GM19438 (cell line): Measurements from ENCODE around the gene TUBA4A.

ENCODE experiments used
- ATAC-seq: cut with Tn5 transposase; IDR thresholded peaks from one replicate; pipeline ENCODE4 v1.9.1; 2021; ENCODE audit warnings: low read depth; ENCODE audit not compliant: unreplicated experiment

The TUBA4A gene

GRCh38 chr2:219253753-219254589, at the start of gene TUBA4A:
Gene TUBA4A, minus strand, starts transcription at chr2:219253918. Its CDS starts 60 bp downstream, at chr2:219253858.
- peak; percentile 36 for ATAC-seq

DNA sequence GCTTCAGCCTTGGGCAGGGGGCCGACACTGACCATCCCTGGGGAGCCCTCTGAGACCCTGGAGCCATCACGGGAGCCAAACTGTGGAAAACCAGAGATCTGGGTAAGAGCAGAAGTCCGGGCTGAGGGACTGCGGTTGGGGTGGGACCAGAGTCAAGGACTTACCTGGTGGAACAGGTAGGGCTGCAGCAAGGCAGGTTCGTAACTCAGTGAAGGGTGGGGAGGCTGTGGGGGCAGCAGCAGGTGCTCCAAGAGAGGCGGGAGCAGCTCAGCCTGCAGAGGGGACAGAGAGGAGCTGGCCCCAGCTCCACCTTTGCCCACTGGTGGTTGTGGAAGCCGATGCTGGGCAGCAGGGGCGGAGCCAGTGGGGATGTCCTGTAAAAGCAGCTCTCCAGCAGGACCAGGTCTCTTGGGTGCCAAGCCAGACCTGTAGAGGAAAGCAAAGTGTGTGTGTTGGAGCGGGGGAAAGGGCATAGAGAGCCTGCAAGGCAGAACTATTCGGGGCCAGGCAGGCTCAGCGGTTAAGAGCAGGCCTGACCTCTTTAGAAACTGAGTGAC, 48.8 kb upstream of the TUBA4A start:
- no peak for ATAC-seq

DNA sequence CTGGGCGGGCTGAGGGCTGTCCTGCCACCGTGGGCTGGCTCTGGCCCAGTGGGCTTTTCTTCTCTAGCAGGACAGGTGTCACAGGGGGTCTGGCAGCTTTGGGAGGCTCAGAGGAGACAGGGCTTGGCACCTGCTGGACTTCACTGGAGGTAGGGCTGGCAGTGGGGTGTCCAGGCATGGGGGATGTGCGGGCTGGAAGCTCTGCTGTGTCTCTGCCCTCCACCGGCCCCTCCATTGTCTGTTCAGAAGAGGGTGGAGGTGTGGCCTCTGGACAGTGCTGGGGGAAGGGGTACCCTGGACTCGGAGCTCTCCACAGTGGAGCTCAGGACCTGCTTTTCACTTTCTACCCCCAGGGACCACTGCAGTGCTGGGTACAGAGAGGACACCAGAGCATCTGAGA, 46.3 kb upstream of the TUBA4A start:
- no peak for ATAC-seq

DNA sequence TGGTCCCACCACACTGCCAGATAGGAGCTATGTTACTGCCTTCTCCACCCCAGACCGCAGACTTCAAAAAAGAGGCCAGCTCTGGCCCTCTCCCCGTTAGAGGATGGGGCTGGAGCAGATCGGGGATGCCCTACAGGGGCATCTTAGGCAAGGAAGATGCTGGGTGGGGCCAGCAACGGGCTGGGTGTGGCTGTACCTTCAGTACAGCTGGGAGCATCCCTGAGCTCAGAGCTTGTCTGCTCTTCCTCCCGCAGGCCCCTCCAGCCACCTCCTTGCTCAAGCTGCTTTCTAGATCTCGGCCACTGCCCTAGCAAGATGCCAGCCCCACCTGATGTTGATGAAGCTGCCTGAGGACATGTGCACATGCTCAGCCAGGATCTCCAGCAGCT, 45.6 kb upstream of the TUBA4A start:
- ATAC-seq = no peak

- ATAC-seq = no peak
Measured at GRCh38 chr2:219298759-219299371, 45.1 kb upstream of the TUBA4A start.

- no peak for ATAC-seq
Measured at GRCh38 chr2:219297766-219298456, 44.2 kb upstream of the TUBA4A start.

DNA sequence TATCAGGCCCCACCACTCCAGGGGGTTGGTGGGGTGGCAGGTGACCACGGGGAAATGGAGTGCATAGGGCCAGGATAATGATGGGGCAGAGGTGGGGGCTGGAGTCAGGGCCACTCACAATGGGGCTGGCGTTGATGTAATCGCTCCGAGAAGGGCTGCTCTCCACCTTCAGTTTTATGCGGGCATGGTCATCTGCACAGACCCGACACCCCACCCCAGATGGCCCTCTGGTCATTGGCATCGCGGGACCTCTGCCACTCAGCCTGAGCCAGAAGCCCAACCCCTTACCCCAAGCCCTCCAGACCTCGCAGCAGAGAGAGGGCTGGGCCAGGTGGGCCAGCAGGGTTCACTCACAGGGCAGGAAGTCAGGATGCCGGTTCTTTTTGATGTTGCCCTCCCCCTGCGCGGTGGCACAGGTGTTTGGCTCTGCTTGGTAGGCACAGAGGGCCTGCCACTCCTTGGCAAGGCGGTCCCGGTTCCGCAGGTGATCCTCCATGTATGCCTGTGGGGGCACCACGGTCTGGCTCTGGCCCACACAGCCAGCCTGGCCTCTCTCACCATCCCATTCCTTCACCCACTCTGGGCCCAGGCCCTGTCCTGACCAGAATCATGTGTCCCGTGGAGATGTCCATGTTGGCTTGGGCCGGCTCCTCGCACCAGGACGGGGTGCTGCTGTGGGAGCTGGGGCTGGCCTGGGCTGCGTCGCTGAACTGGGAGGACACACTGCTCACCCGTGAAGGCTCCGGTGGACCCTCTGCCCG, 43.1 kb upstream of the TUBA4A start:
- no peak for ATAC-seq

- ATAC-seq = no peak
Measured at GRCh38 chr2:219296142-219296541, 42.4 kb upstream of the TUBA4A start.

- ATAC-seq = peak; percentile 88
Measured at GRCh38 chr2:219294356-219295351, 40.9 kb upstream of the TUBA4A start.

DNA sequence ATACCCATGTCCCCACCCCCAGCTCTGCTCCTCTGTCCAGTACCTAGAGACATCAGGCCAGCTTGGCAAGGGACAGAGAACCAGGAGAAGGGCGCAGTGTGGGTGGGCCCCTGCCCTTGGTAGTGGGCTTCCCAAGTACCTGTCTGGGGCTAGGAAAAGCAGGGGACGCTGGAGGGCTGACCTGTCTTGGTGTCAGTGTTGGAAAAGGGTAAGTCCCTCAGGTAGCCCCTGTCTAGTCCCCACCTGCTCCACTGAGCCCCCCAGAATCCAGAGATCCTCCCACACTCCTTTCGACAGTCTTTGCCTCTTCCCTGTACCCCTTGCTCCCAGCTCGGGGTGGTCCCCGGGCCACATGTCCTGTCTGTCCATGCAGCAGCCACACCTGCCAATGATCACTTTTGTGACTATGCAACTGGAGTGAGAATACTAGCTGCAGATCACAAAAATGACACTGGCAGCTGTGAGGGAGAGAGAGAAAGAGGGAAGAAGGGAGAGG, 40.1 kb upstream of the TUBA4A start:
- ATAC-seq = no peak

DNA sequence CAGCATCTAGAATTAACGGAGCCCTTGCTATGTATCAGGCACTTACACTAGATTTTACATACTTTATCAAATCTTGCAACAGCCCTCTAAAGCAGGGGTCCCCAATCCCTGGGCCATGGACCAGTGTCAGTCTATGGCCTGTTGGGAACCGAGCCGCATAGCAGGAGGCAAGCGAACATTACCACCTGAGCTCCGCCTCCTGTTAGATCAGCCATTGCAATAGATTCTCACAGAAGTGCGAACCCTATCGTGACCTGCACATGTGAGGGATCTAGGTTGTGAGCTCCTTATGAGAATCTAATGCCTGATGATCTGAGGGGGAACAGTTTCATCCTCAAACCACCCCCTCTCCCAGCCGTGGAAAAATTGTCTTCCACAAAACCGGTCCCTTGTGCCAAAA, 38.9 kb upstream of the TUBA4A start:
- no peak for ATAC-seq

DNA sequence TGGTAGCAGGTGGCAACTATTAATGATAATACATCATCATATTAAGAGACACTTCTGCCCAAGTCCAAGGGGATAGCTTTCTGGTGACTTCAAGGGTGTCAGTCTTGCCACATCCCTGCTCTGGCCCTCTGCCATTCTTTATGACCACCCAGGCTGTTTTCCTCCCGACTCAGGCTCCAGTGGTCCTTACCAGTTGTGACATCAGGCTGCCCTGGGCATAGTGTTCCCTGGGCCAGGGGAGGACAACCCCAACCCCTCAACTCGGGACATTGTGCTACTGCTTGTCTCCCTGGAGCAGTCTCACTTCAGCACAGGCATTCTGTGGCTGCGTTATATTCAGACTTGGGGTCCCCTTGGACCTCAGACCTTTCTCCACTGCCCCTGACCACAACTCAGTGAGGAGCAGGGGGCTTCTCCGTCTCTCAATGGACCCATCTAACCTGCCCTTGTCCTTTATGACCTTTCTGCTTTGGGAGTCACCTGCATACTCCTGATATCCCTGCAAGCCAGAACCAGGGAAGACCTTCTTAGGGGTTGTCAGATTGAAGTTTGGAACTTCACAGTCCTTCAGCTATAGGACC, 38.3 kb upstream of the TUBA4A start:
- ATAC-seq = no peak

- no peak for ATAC-seq
Measured at GRCh38 chr2:219291394-219291793, 37.7 kb upstream of the TUBA4A start.

- ATAC-seq = no peak
Measured at GRCh38 chr2:219290381-219291171, 36.9 kb upstream of the TUBA4A start.

DNA sequence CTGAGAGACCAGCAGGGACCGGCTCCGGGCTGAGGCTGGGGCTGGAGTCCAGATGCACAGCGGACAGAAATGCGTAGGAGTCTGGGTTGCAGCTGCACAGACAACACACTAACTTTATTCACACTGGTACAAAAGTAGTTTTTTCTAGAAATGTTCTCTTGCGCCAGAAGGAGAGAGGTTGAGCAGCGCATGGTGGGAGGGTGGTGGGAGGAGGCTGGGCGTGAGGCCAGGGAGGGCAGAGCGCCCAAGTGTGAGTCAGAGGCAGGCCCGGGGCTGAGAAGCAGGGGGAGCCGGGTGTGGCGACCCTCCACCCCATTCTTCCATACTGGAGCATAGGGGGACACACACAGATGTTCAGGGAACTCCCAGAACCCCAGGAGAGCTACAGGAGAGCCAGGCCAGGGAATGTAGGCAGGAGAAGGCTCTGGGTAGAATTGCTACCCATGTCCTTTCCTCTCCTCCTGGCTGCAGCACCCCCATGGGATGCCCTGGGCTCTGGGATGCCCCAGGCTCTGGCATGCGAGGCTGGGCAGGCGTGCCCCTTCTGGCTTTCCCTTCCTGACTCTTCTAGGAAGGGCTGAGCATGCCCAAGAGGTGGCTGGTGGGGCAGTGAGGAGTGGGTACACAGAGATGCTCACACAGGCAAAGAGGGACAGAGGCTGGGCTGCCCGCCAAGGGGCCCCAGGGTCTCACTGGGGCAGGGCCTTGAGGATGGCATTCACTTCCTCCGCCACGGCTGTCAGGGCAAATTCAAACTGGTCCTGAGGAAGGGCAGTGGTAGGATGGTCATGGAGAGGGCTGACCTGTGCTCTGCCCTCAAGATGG, 36.0 kb upstream of the TUBA4A start:
- ATAC-seq = no peak

DNA sequence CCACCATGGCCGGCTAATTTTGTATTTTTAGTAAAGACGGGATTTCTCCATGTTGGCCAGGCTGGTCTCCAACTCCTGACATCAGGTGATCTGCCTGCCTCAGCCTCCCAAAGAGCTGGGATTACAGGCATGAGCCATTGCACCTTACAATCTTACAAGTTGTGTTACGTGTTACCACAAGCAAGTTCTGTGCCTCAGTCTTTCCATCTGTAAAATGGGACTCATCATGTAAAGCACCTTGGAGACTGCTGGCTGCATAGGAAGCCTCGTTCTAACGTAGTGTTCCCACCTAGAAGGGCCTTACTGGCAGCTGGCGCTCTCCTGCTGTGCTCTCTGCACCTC, 35.4 kb upstream of the TUBA4A start:
- ATAC-seq = no peak

DNA sequence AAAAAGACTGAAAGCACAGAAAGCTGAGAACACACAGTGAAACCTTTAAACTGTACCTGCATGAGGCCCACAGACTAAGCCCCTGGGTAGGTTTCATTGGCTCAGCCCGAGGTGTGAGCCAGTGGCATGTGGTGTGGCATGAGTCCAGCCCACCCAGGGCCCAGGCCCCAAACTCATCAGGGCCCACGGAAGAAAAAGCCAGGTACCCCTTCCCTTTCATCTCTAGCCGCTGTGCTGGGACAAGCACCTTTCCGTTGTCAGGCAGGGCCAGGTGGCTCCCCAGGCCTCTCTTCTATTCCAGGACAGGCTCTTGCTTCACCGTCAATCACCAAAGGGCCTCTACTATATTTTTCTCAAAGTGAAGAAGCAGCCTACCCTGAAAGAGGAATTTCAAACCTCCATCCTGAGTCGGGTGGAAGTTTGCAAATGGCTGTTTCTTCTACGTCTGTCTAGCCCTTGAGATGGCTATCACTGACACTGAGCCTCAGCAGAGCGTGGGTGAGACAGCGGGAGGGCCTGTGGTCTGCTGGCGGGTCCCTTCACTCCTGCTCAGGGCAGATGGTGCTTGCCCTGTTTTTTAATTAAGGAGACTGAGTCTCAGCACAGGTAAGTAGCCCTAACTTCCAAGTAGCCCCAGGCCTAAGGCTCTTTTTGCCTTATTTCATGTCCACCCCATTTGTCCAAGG, 34.0 kb upstream of the TUBA4A start:
- no peak for ATAC-seq
